Omental fat pad (tissue), 4 donors: ENCODE data around the gene HCN2. TPM values are rescaled to one million over a fixed set of nuclear protein-coding genes. Genes with fewer than 3 reads are reported as not detected.
"Not testable (repeated sequence)": the region's sequence is repeated elsewhere in the genome, so short reads cannot be mapped to it uniquely, and the experiment has no call there.

Source experiments
- ATAC-seq: fragments of 150-250 bp; one replicate; pipeline ENCODE4 v1.9.1; 2016; ENCODE audit warnings: mild to moderate bottlenecking, moderate library complexity; ENCODE audit not compliant: low FRiP score
- DNase-seq: peaks from one replicate; pipeline ENCODE4 v3.0.0-alpha.2; 2019; ENCODE audit warnings: low spot score
- CTCF ChIP-seq, 3 donors: fragments of 450-650 bp; IDR thresholded peaks; one replicate each; pipeline ENCODE4 v1.5.1; 2016 to 2017; ENCODE audit warnings: antibody characterized with exemption in 3 of 3, mild to moderate bottlenecking in 3 of 3, moderate library complexity in 2 of 3
- total RNA-seq, 4 donors: library from RNA; depleted of rRNA; stranded (reverse); fragments of >200 nt; gene quantifications; one replicate each; pipeline ENCODE4 v1.1.0, GENCODE V29; 2016

HCN2 gene
- total RNA-seq, 4 donors from 2014 or later, result 0.13 to 0.56 TPM; not detected in 2

GRCh38 chr19:618674-619285 lies 29.1 kb downstream of the HCN2 start:
- no peak for DNase-seq
- no peak for ATAC-seq
- no peak for TF ChIP-seq CTCF (IDR thresholded peaks at IDR 0.05)

GRCh38 chr19:619286-620002 lies 29.8 kb downstream of the HCN2 start:
- TF ChIP-seq CTCF (IDR thresholded peaks at IDR 0.05), result no peak
- ATAC-seq (no peak), DNase-seq (no peak)

GRCh38 chr19:620166-620862 lies 30.6 kb downstream of the HCN2 start:
- no peak for TF ChIP-seq CTCF (IDR thresholded peaks at IDR 0.05)
- DNase-seq, result no peak

GRCh38 chr19:621191-621590 lies 31.5 kb downstream of the HCN2 start:
- DNase-seq, ATAC-seq: not testable (repeated sequence)

More at GRCh38 chr19:620166-620862, 30.6 kb downstream of the HCN2 start:
- no peak for ATAC-seq

- no peak for DNase-seq
- ATAC-seq, result no peak
- no peak for TF ChIP-seq CTCF (IDR thresholded peaks at IDR 0.05)
These were observed 32.1 kb downstream of the HCN2 start for GRCh38 chr19:621819-622218.

GRCh38 chr19:622666-623065 lies 33.0 kb downstream of the HCN2 start:
- TF ChIP-seq CTCF (IDR thresholded peaks at IDR 0.05), result no peak
- no peak for ATAC-seq

GRCh38 chr19:623175-623916 lies 33.7 kb downstream of the HCN2 start:
- no peak for TF ChIP-seq CTCF (IDR thresholded peaks at IDR 0.05)
- ATAC-seq, result no peak
- DNase-seq, result no peak

More at GRCh38 chr19:622666-623065, 33.0 kb downstream of the HCN2 start:
- no peak for DNase-seq
